Umbilical cord (tissue), 2 donors: ENCODE measurements around the gene REEP5. TPM values are rescaled to one million over a fixed set of nuclear protein-coding genes. Genes with fewer than 3 reads are reported as not detected.
A peak's percentile ranks its signal among the peaks of the same experiment; 100 is the strongest.
"Not testable (repeated sequence)": the region's sequence is repeated elsewhere in the genome, so short reads cannot be mapped to it uniquely, and the experiment has no call there.

Source experiments
- DNase-seq: peaks from one replicate; pipeline ENCODE4 v3.0.0-alpha.2; 2015; ENCODE audit warnings: low spot score
- total RNA-seq: library from RNA; depleted of rRNA; stranded (reverse); fragments of >200 nt; gene quantifications from one replicate; pipeline ENCODE4 v1.2.3, GENCODE V29; 2014; ENCODE audit warnings: low replicate concordance; ENCODE audit not compliant: insufficient read depth

The REEP5 gene
- total RNA-seq, 1 donor from 2014 or later = 28.4 TPM

DNA sequence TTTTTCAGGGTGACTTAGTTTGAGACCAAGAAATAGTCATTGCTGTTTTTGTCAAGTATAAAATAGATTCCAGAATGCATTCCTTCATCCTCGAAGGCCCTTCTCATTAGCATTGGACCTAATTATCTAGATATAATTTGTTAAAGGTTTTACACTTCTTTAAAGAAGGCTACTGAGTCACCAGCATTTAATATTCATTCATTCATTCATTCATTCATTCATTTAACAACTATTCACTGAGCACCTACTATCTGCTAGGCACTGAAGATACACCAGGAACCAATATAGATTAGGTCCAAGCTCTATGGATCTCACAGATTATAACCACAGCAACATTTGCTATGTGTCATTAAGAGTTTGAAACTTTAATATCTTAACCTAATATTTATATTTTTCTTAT, 11.1 kb upstream of the REEP5 start:
- DNase-seq = no peak

DNA sequence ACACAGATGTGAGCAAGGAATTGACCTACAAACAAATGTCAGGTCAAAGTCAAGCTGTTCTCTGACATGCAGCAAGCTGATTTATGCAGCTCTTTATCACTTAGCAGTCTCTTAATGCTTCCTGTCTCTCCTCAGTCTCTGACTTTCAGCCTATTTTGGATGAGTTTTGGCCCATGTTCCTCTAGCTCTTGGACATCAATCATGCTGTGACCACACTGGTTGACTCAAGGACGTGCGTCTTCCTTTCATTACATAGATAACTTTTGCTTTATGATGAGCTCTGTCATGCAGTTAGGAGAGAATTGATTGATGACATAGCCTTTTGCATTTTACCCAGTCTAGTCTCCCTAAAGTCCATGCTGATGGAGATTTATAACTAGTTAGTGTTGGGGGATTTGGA, 9.4 kb upstream of the REEP5 start:
- peak; percentile 5 for DNase-seq

DNA sequence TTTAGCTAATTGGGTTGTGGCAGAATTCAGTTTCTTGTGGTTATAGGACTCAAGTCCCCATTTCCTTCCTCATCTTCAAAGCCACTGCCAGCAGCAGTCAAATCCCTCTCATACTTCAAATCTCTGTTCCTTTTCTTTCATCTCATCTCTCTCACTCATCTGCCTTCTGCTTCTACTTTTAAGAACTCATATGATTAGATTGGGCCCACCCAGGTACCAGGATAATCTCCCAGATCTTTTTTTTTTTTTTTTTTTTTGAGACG, 8.0 kb upstream of the REEP5 start:
- no peak for DNase-seq

DNA sequence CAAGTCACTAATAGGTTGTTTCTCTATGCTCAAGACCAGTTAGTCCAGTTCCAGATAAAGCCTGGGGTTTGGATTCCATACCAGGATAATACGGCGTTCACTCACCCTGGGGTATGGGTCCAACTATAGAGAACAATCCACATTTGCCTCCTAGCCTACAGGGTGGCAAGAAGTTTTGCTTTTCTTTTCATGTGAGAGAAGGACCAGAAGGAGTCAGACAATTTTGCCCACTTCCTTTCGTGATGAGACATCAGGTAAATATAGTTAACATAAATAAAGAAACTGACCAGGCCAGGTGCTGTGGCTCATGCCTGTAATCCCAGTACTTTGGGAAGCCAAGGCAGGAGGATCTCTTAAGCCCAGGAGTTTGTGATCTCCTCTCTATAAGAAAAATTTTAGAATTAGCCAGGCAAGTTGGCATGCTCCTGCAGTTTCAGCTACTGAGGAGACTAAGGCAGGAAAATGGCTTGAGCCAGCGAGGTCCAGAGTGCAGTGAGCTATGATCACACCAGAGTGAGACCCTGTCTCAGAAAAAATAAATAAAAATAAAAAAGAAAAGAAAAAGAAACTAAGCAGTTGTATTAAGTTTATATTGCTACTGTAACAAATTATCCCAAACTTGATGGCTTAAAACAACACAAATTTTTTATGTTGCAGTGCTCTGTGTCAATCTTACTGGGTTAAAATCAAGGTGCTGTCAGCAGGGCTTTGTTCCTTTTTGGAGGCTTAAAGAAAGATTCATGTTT, 7.5 kb upstream of the REEP5 start:
- no peak for DNase-seq

DNA sequence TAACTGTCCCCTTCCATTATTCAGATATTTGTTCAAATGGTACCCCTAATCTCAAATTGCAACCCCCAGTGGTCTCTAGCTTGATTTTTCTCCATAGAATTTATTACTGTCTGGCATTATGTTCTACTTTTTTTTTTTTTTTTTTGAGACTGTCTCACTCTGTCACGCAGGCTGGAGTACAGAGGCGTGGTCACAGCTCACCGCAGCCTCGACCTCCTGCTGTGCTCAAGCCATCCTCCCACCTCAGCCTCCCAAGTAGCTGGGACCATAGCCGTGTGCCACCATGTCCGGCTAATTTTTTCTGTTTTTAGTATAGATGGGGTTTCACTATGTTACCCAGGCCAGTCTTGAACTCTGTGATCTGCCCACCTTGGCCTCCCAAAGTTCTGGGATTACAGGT, 2.0 kb upstream of the REEP5 start:
- no peak for DNase-seq

DNA sequence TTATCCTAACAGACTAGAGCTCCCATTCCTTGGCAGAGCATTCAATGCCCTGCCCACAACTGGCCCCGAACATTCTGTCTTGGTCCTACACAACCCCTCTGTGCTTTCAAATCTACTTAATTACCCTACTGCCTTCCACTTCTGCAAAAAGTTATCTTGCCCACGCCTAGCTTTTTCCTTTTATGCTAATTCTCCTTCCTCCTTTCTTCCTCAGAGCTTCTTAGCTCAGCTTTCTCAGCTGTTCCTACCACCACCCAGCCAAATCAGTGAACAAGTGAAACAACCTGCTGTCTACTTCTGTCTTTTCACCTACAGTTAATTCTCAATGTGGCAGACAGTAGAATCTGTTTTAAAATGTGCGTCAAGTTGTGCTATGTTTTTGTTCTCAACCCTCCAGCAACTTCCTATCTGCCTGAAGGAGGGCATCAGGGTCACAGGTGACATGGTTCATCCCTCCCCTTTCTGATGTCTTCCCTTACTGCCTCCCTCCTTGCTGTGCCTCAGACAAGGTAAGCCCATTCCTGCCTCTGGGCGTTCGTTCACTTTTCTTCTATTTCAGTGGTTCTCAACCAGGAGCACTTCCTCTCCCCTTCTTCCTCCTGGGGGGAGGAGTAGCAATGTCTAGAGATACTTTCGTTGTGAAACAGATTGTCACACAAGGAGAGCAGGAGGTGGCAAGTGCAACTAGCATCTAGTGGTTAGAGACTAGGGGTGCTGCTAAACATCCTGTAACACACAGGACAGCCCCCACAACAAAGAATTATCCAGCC, 1.3 kb upstream of the REEP5 start:
- DNase-seq = peak; percentile 5

DNA sequence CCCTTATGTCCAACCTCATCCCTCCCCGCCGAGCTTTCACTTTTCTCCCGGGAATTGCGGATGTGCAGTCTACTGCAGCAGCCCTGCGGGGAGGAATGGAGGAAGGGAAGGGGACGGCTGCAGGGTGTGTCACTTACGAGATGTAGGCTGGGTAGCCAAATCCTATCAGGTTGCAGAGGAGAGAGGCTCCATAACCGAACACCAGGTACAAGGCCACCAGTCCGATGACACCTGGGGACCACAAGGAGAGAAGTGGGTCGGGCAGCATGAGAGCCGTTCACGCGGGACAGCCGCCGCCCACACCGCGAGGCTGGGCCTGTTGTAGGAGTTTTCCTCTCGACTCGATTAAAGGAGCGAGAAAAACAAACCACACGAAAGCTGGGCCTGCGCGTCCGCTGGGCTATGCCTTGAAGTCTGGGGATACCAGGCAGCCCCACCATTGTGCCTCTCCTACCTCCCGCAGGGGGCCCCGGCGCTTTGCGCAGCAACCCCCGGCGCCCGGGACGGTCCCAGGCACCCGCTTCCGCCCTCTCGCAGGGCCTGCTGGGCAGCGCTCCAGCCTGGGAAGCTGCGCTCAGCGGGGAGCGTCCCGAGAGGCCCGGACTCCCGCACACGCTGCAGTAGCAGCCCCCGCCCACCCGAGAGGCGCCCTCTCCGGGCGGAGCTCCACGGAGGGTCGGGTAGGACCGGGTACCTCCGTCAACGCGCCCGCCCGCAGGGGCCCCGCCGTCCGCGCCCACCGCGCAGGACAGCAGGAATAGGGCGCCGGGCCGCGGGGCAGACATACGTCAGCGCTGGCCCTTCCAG, 798 bp downstream of the REEP5 start:
- peak; percentile 82 for DNase-seq

DNA sequence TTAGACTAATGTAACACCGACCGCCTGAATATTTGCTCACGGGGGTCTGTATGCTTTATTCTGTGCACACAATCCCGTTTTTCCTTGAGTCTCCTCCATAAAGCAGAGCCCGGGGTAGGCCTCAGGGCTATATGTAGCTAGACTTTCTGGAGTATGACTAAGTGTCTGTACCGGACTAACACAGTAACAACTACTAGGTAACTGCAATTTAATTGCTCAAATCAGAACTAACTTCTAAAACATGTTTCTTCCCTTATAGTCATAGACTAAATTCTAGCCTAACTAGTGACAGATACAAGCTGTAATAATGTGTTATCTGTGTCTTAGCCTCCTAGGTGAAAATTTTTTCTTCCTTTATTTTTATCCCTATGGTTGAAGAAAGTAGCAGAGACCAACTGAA, 2.1 kb downstream of the REEP5 start:
- DNase-seq = no peak

DNA sequence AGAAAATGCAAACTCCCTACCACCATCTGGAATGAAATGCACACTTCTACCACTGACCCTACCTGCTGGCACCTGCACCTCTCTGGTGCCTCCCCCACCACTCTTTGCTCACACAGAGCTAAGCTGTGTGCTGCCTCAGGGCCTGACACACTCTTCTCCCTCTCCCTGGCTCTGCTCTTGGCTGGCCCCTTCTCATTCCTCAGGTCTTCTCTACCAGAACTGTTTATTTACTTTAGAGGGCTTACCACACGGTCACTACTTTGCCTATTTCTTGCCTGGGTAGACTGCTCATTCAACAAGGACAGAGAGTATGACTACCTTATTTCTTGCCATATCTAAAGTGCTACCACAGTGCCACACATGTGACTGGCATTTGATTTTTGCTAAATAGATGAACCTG, 3.3 kb downstream of the REEP5 start:
- DNase-seq = no peak

DNA sequence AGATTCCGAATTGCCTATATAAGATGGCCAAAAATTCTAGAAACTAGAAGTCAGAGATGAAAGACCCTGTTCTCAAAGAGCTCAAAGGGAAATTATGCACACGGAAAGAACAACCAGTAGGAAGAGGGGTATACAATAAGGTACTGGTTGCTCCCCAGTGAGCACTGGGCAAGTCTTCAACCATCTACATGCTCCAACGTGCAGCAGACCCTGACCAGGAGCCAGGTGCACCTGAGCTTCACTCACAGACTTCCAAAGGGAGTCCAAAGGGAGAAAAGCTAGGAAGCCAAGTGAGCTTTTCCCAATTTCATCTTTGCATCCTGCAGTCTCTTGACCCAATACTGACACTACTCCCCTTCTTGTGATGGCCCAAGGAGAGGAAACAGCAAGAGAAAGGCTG, 3.9 kb downstream of the REEP5 start:
- DNase-seq = no peak

DNA sequence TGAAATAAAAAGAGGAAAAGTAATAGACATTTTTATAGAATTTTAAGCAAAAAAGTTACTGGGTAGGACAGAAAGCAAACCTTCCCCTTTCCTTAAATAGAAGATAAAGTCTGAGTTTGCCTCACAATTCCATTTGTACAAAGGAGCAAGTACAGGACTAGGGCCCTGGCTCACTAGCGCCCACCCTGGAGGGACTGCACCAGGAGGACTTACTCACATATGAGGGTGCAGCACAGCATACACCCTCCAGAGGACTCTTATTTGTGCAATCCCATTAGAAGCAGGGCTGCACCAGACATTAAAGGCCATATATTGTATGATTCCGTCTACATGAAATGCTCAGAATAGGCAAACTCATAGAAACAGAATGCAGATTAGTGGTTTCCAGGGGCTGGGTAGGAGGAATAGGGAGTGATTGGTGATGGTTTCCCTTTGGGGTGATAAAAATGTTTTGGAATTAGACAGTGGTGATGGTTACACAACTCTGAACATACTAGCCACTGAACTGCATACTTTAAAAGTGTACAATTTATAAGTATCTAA, 4.5 kb downstream of the REEP5 start:
- DNase-seq = no peak

DNA sequence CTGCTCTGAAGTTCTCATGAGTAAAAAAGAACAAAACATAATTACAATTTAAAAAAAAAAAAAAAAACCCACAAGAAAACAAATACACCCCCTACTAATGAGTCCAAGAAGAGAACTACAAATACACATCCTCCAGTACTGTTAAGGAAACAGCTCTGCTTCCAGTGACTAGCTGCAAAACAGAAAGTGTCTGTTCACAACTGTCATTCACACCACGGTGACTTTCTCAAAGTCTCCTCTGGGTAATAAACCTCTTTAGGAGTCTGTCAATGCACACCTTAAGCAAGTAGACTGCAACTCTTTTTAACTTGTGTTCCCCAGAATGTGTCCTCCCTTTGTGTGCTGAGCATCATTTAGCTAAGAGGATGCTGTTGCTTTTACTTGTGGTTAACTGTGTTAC, 6.2 kb downstream of the REEP5 start:
- DNase-seq = no peak

DNA sequence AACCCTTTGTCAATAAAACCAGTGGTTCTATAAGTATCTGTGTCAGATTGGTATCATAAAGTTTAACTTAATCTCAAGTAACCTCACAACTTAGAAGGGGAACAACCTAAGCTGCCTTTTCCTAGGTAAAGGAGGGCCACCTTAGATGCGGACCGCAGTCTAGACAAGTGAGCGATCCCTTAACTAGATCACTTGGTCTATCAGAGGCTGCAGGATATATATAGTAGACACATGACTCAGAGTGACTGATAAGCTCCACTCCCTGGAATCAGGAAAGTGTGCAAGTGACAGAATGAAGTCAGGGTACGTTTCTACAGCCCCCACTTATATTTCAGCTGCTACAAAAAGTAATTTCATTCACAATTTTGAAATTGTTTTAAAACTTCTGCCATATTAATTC, 7.4 kb downstream of the REEP5 start:
- DNase-seq = no peak

DNA sequence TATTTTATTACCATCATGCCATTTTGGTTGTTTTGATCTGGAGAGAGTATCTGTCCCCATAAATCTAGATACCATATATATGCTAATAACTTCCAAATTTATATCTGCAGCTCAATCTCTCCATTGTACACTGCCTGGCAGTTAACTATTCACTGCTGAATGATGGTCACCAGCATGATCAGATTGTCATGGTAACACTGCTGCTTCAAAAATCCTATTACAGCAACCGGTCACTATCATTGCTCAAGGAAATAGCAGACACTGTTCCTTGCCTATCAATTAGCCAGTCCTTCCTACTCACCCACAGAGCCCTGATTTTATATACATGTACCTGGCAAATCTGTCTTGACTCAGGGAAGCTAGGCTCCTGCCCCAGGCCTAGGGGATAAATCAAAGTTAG, 11.5 kb downstream of the REEP5 start:
- no peak for DNase-seq

DNA sequence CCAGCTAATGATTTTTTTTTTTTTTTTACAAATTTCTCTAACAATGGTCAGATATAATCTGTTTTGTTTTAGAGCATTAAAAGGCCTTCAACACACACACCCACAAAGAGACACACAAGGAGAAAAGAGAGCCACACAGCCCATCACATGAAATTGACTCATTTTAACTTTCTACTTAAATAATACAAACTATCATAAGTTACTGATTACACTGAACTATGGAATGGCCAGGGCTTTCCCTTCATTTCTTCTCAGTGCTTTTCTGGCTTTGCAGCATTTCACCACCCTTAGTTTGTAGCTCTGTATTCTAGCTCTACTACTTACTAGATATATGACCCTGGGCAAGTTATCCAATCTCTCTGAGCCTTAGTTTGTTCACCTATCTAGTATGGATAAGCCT, 13.2 kb downstream of the REEP5 start:
- no peak for DNase-seq

DNA sequence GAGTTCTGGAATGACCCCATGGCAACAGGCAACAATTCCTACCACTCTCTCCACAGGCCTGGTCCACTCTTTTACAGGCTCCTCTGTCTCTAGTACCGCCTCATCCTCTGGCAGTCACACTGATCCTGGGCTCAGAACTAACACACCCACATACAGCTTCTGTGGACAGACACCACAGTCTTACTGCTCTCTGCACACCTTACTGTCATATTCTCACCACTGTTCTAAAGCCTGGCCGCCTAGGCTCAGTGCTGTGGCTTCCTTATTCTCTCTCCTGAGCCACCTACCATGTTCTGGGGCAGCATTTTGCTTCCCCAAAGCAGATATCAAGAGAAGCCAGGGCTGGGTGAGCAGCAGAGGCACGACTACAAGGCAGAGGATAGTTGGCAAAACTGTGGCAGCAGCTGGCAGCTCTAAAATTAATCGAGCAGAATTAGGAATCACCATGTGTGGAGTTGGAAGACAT, 14.8 kb downstream of the REEP5 start:
- DNase-seq = no peak

DNA sequence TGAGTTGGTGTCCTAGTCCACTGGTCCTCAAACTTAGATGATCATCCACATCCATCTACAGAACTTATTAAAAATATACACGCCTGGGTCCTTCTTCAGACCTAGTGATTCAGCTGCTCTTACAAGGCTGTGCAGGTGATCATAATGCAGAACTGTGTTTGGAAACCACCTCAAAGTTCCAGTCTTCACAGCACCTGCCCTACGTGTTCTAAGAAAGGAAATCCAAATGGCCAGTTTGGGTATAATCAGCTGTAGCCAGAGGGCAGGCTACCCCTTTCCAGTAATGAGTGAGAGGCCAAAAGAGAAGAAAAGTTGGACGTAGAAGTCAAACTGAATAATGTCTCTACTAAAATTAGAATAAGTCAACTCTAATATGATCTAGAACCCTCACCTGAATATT, 15.4 kb downstream of the REEP5 start:
- no peak for DNase-seq

DNA sequence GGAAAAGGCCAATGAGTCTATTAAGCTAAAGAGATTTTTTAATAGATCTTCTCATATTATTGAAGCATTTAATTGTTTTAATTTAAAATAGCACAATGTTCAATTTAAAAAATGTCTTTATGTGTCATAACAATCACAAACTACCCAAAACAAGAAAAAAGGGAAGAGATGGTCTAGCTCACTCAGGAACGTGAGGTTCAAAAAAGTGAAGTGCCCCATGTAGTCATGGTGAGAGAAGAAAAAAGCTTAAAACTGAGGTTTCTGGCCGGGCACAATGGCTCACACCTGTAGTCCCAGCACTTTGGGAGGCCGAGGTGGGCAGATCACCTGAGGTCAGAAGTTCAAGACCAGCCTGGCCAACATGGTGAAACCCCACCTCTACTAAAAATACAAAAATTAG, 17.0 kb downstream of the REEP5 start:
- not testable (repeated sequence) for DNase-seq

DNA sequence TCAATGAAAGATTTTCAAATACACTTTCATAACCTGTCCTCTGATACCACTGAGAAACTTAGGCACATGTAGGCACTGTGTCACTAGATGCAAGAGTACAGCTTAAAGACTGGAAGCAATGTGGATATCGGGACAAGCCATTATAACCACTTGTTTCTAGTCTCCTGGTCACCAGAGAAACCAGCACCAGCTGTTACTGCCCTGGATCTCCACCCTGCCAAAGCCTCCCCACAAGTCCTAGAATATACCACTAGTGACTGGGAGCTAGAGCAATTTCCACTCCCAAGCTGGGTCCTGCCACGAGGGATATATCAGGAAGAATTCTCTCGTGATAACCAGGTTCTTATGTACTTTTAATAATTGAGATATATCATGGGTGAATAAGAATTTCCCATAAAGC, 19.5 kb downstream of the REEP5 start:
- no peak for DNase-seq

DNA sequence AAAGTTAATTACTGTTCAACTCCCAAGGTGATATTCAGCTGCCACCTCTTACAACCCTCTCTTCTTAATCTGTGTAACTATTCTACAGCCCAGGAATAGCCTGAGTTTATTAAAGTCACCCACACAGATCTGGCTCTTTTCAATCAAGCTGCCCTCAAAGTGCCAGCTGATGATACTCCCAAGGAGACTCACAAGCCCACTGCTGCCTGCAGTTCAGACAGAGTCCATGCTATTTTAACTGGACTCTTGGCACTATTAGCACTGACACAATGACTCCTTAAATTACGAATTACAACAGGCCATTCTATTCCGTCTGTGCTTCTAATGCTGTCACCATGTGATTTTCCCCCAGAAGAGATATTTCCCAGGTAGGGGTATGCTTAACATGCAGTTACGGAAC, 26.3 kb downstream of the REEP5 start:
- no peak for DNase-seq

DNA sequence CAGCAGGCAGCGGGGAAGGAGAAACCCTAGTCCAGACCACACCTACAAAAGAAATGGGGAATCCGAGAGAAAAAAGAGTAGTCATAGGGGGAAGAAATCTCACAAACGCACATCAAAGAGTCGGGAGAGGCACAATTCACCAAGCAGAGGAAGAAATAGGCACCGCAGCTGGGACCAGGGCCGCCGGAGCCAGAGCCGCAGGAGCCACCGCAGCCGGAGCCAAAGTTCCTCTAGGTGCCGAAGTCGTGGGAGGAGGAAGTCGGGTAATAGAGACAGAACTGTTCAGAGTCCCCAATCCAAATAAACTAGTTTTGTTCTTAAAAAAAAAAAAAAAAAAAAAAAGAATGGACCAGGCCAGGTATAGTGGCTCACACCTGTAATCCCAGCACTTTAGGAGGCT, 29.3 kb downstream of the REEP5 start:
- no peak for DNase-seq

DNA sequence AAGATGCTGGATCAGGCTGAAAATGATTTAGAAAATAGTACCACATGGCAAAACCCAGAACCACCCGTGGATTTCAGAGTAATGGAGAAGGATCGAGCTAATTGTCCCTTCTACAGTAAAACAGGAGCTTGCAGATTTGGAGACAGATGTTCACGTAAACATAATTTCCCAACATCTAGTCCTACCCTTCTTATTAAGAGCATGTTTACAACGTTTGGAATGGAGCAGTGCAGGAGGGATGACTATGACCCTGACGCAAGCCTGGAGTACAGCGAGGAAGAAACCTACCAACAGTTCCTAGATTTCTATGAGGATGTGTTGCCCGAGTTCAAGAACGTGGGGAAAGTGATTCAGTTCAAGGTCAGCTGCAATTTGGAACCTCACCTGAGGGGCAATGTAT, 30.0 kb downstream of the REEP5 start:
- DNase-seq = not testable (repeated sequence)
